22Rv1 (cell line): ENCODE measurements around the gene HIVEP3.

Experiments used
- CTCF ChIP-seq: fragments of 450-650 bp; IDR thresholded peaks from 2 replicates; pipeline ENCODE4 v1.5.1; 2017; ENCODE audit warnings: mild to moderate bottlenecking
- ZFX ChIP-seq: fragments of 450-650 bp; IDR thresholded peaks from 2 replicates; pipeline ENCODE4 v1.6.1; 2017; ENCODE audit warnings: antibody characterized with exemption, borderline replicate concordance

DNA sequence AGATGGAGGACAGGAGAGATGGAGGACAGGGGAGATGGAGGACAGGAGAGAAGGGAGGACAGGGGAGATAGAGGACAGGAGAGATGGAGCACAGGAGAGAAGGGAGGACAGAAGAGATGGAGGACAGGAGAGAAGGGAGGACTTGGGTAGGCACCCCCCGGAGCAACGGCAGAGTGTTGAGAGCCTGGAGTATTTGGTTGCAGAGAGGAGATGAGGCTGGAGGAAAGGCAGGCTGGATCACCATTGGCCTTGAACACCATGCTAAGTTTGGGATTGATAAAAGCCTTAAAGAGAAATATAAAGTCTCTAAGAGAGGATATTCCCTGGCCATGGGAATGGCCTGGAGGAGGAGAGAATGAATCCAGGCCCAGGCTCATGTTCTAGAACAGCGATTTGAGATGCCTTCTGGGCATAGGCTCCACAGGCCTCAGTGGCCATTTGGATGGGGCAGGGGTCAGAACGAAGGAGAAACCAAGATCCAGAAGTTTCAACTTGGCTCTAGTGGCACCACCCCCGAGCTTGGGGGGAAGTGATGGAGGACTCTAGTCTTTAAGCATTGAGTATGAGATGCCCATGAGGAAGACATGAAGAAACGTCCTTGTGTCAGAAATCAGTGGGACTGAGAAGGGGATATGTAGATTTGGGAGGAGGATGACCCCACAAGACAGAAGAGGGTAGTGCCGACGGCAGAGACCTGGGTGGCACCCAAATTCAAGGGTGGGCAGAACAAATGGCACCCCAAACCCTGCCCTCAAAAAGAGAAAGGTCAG lies 386.3 kb downstream of the HIVEP3 start:
- TF ChIP-seq CTCF (no peak), ZFX (no peak)
